HG02678 (cell line): ENCODE data around the gene FHL3.

Source experiments
- ATAC-seq: cut with Tn5 transposase; IDR thresholded peaks from one replicate; pipeline ENCODE4 v1.9.1; 2021; ENCODE audit warnings: mild to moderate bottlenecking, moderate library complexity; ENCODE audit not compliant: unreplicated experiment

The FHL3 gene

DNA sequence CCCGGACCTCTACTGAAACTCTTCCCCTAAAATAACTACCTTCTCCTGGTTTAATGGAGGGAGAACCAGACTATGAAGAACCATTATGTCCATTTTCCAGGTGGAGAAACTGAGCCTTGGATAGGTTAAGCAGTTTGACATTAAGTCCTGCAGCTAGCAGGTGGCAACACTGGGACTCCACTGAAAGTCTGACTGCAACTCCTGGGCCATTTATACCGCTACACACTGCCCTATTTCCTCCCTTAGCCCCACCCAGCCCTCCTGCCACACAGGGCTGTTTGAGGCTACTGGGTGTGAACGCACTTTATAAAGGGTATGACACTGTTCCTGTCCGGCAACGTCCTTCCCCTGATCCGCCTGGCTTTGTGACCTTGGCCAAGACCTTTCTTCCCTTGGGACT lies 58.0 kb downstream of the FHL3 start:
- no peak for ATAC-seq
